Measurements from ENCODE around the gene FAM43A. TPM values are rescaled to one million over a fixed set of nuclear protein-coding genes. Genes with fewer than 3 reads are reported as not detected.

FAM43A gene
- total RNA-seq, 2 donors from 2014 or later: 10.3 to 17.8 TPM

GRCh38 chr3:194659778-194660177 is 25.9 kb upstream of the FAM43A start:
- Histone ChIP-seq H3K9me3 (no peaks in the 10 kb centered on the region), H3K27me3 (replicated peaks; ENCODE audit: insufficient read depth) (no peaks in the 10 kb centered on the region), H3K4me3 (no peak overlapping the region), H3K36me3 (peaks cover 39% of the 10 kb centered on the region), H3K27ac (no peak overlapping the region), H3K4me1 (ENCODE audit: control insufficient read depth in 1 of 2, low read depth in 2 of 2) (no peaks in the 10 kb centered on the region)
- no peak for TF ChIP-seq CTCF (IDR thresholded peaks at IDR 0.05)
- ATAC-seq (ENCODE audit: insufficient number of reproducible peaks, low FRiP score, low read depth) (no peak), DNase-seq (ENCODE audit: low spot score) (no peak)

- Histone ChIP-seq H3K4me1 (ENCODE audit: control insufficient read depth in 1 of 2, low read depth in 2 of 2) (no peaks in the 10 kb centered on the region), H3K36me3 (peaks cover 52% of the 10 kb centered on the region)
- DNase-seq (ENCODE audit: low spot score): no peak
Observed at GRCh38 chr3:194661374-194661773, 24.3 kb upstream of the FAM43A start.

GRCh38 chr3:194661946-194662345 is 23.7 kb upstream of the FAM43A start:
- Histone ChIP-seq H3K27ac (no peak overlapping the region), H3K36me3 (peaks cover 52% of the 10 kb centered on the region), H3K4me1 (ENCODE audit: control insufficient read depth in 1 of 2, low read depth in 2 of 2) (no peaks in the 10 kb centered on the region), H3K4me3 (no peak overlapping the region), H3K27me3 (replicated peaks; ENCODE audit: insufficient read depth) (no peaks in the 10 kb centered on the region), H3K9me3 (no peaks in the 10 kb centered on the region)
- ATAC-seq (ENCODE audit: insufficient number of reproducible peaks, low FRiP score, low read depth) (no peak), DNase-seq (ENCODE audit: low spot score) (no peak)
- no peak for TF ChIP-seq CTCF (IDR thresholded peaks at IDR 0.05)

More at GRCh38 chr3:194661374-194661773, 24.3 kb upstream of the FAM43A start:
- no peak for TF ChIP-seq CTCF (IDR thresholded peaks at IDR 0.05)
- no peaks in the 10 kb centered on the region for H3K27me3 ChIP-seq (replicated peaks; ENCODE audit: insufficient read depth)
- no peak overlapping the region for H3K4me3 ChIP-seq
- H3K27ac ChIP-seq: no peak overlapping the region
- no peak for ATAC-seq (ENCODE audit: insufficient number of reproducible peaks, low FRiP score, low read depth)
- no peaks in the 10 kb centered on the region for H3K9me3 ChIP-seq

- no peak for TF ChIP-seq CTCF (IDR thresholded peaks at IDR 0.05)
- Histone ChIP-seq H3K9me3 (no peaks in the 10 kb centered on the region), H3K4me3 (no peak overlapping the region), H3K27me3 (replicated peaks; ENCODE audit: insufficient read depth) (no peaks in the 10 kb centered on the region), H3K36me3 (peaks cover 38% of the 10 kb centered on the region), H3K27ac (no peak overlapping the region), H3K4me1 (ENCODE audit: control insufficient read depth in 1 of 2, low read depth in 2 of 2) (no peaks in the 10 kb centered on the region)
- ATAC-seq (ENCODE audit: insufficient number of reproducible peaks, low FRiP score, low read depth) (no peak), DNase-seq (ENCODE audit: low spot score) (no peak)
Observed at GRCh38 chr3:194664857-194665256, 20.8 kb upstream of the FAM43A start.

GRCh38 chr3:194667363-194667762 is 18.3 kb upstream of the FAM43A start:
- peaks cover 13 to 14% of the 10 kb centered on the region in 2 donors for H3K4me1 ChIP-seq (ENCODE audit: control insufficient read depth in 1 of 2, low read depth in 2 of 2)
- no peaks in the 10 kb centered on the region for H3K27me3 ChIP-seq (replicated peaks; ENCODE audit: insufficient read depth)
- DNase-seq (ENCODE audit: low spot score) (no peak), ATAC-seq (ENCODE audit: insufficient number of reproducible peaks, low FRiP score, low read depth) (no peak)
- H3K9me3 ChIP-seq: no peaks in the 10 kb centered on the region
- H3K27ac ChIP-seq: no peak overlapping the region
- no peak for TF ChIP-seq CTCF (IDR thresholded peaks at IDR 0.05)
- H3K36me3 ChIP-seq: peaks cover 25% of the 10 kb centered on the region
- no peak overlapping the region for H3K4me3 ChIP-seq
